Fibroblast of the aortic adventitia (primary cell): ENCODE measurements around the gene BCL11A. TPM values are rescaled to one million over a fixed set of nuclear protein-coding genes. Genes with fewer than 3 reads are reported as not detected.

Experiments
- DNase-seq: peaks from one replicate; pipeline ENCODE4 v3.0.0-alpha.2; 2010; ENCODE audit warnings: low read depth
- H3K4me3 ChIP-seq: 2 replicates; pipeline ENCODE4 v1.5.1; 2011; ENCODE audit warnings: low read depth, mild to moderate bottlenecking, control low read depth, low read length, moderate library complexity
- CTCF ChIP-seq: IDR thresholded peaks from 2 replicates; pipeline ENCODE4 v1.5.1; 2011; ENCODE audit warnings: mild to moderate bottlenecking, low read length, control low read depth, inconsistent platforms; ENCODE audit not compliant: insufficient read depth
- total RNA-seq: library from RNA; depleted of rRNA; stranded (reverse); fragments of >200 nt; gene quantifications from 2 replicates; pipeline ENCODE4 v1.2.3, GENCODE V29; 2012; ENCODE audit warnings: low replicate concordance

BCL11A gene
- total RNA-seq, 1 donor, result 0.09 TPM

GRCh38 chr2:60548311-60548710, 5.1 kb downstream of the BCL11A start:
- no peak for TF ChIP-seq CTCF
- no peak for DNase-seq
- H3K4me3 ChIP-seq, result no peak overlapping the region

- TF ChIP-seq CTCF, result no peak
- no peak overlapping the region for H3K4me3 ChIP-seq
- DNase-seq, result no peak
Measured at GRCh38 chr2:60547841-60548240, 5.6 kb downstream of the BCL11A start.

GRCh38 chr2:60546756-60547420, 6.6 kb downstream of the BCL11A start:
- DNase-seq, result no peak
- TF ChIP-seq CTCF, result no peak
- H3K4me3 ChIP-seq, result no peak overlapping the region

- H3K4me3 ChIP-seq, result no peak overlapping the region
- TF ChIP-seq CTCF, result no peak
- DNase-seq, result no peak
Measured at GRCh38 chr2:60544954-60545560, 8.4 kb downstream of the BCL11A start.

GRCh38 chr2:60544062-60544461, 9.4 kb downstream of the BCL11A start:
- no peak for DNase-seq
- no peak for TF ChIP-seq CTCF
- no peak overlapping the region for H3K4me3 ChIP-seq

GRCh38 chr2:60541056-60541651, 12.3 kb downstream of the BCL11A start:
- no peak for TF ChIP-seq CTCF
- H3K4me3 ChIP-seq, result no peak overlapping the region
- DNase-seq, result no peak
